HepG2 (cell line): ENCODE measurements around the gene CIART. TPM values are rescaled to one million over a fixed set of nuclear protein-coding genes. Genes with fewer than 3 reads are reported as not detected.

ENCODE experiments used
- CREB1 ChIP-seq, 2 experiments: fragments of 450-650 bp in 1 of 2; IDR thresholded peaks; 2 replicates each; pipeline ENCODE4 v1.6.1; 2016 to 2017; ENCODE audit warnings: control low read depth in 1 of 2, mild to moderate bottlenecking in 1 of 2, missing compliant biosample characterization in 1 of 2, missing genetic modification characterization in 1 of 2
- GABPA ChIP-seq, 2 experiments: IDR thresholded peaks; 2 replicates each; pipeline ENCODE4 v1.6.1; 2011 to 2016; ENCODE audit warnings: low read depth in 2 of 2, low read length in 1 of 2, missing biosample characterization in 1 of 2, missing genetic modification characterization in 1 of 2
- JARID2 ChIP-seq: sonication (generic); formaldehyde crosslinking; IDR thresholded peaks from 2 replicates; pipeline ENCODE4 v1.8.1; 2023; ENCODE audit warnings: missing genetic modification reagents, inconsistent platforms; ENCODE audit not compliant: insufficient replicate concordance
- JUND ChIP-seq: sonication (generic); formaldehyde crosslinking; IDR thresholded peaks from 2 replicates; pipeline ENCODE4 v1.8.0; 2022; ENCODE audit warnings: mild to moderate bottlenecking, missing genetic modification reagents
- MED13 ChIP-seq: sonication (generic); formaldehyde crosslinking; IDR thresholded peaks from 2 replicates; pipeline ENCODE4 v1.5.0; 2020; ENCODE audit warnings: missing genetic modification reagents
- PHB2 ChIP-seq: fragments of 450-650 bp; IDR thresholded peaks from 2 replicates; pipeline ENCODE4 v1.6.1; 2018; ENCODE audit not compliant: partially characterized antibody
- ZMYM2 ChIP-seq: sonication (generic); formaldehyde crosslinking; IDR thresholded peaks from 2 replicates; pipeline ENCODE4 v1.8.0; 2022; ENCODE audit warnings: mild to moderate bottlenecking, missing genetic modification reagents
- ZNF142 ChIP-seq: sonication (generic); formaldehyde crosslinking; IDR thresholded peaks from 2 replicates; pipeline ENCODE4 v1.4.0; 2020; ENCODE audit warnings: missing genetic modification reagents
- ZNF572 ChIP-seq: sonication (generic); formaldehyde crosslinking; IDR thresholded peaks from 2 replicates; pipeline ENCODE4 v1.5.1; 2020; ENCODE audit warnings: mild to moderate bottlenecking, missing genetic modification reagents
- ZNF768 ChIP-seq: sonication (generic); formaldehyde crosslinking; IDR thresholded peaks from 2 replicates; pipeline ENCODE4 v1.4.0; 2020; ENCODE audit warnings: missing genetic modification reagents
- polyA plus RNA-seq, 8 experiments: library from polyadenylated mRNA; depleted of rRNA in 3 of 8; stranded (reverse) in 7 of 8; unstranded in 1 of 8; fragments of >200 nt; fragmentation: Illumina TruSeq in 4 of 8; extraction: Trizol in 4 of 8; gene quantifications; 2 replicates each; pipeline versions ENCODE4 v1.2.1 to v1.2.3, GENCODE V29; 2011 to 2016; ENCODE audit warnings: low read depth in 4 of 8, missing spikeins in 1 of 8, mixed read lengths in 1 of 8; ENCODE audit not compliant: insufficient read depth in 1 of 8
- total RNA-seq, 5 experiments: library from RNA; depleted of rRNA; stranded (reverse); fragments of >200 nt; fragmentation: Illumina TruSeq; extraction: Trizol; gene quantifications; 2 replicates each; pipeline ENCODE4 v1.2.3, GENCODE V29; 2016; ENCODE audit warnings: low read depth in 1 of 5
- TF ChIP-seq, protein P1 (sequence below): sonication (generic); formaldehyde crosslinking; IDR thresholded peaks from 2 replicates; pipeline ENCODE4 v1.4.0; 2020; ENCODE audit warnings: mild to moderate bottlenecking, missing genetic modification reagents
- TF ChIP-seq, protein P2 (sequence below): IDR thresholded peaks from 2 replicates; pipeline ENCODE4 v1.6.1; 2012; ENCODE audit warnings: low read depth, low read length, improper control_type of control experiment

The CIART gene
- total and polyA plus RNA-seq, 2 of the 13 experiments (the other 11 are each of a cell fraction or from before 2014, with no cell fraction given) = 0.58 TPM; not detected in 1

DNA sequence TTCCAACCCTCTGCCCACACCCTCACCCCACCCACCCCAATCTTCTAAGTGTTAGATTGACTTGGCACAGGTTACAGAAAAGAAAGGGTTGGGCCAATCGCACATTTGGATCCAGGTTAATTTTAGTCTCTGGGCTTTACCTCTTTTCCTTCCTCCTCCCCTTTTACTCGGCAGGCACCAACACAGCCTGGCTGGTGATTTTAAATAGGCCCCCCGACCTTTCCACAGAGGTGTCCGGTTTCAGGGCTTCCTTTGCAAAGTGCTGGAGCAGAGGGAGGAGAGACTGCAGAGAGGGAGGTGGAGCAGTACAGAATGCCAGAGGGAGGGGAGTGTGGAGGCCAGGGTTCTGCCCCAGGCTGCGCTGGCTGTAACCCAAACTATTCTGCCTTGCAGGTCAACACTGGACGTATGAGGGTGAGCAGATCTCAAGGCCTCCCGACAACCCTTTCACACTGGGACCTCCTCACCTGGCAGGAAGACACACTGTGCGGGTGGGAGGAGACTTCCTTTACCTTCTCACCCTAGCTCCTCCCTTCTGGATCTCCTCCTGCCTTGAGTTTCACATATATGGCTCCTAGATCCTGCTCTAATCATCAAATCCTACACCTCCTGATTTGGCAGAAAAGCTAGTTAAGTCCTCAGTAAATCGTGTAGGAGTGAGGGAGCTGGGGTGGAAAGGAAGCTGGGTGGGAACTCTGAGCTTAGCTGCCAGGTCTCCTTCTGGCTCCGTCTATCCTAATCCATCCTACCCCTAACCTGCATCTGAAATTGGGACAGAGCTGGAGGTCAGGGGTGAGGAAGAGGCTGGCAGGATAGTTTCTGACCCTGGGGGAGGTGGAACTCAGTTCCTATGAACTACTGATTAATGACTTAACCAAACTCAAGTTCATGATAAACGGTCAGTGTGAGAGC is 22.3 kb upstream of the CIART start (continued):
- TF ChIP-seq ZNF142 (CRISPR knock-in tag) (no peak), JUND (CRISPR knock-in tag) (no peak), ZNF572 (CRISPR knock-in tag) (no peak), PHB2 (no peak), JARID2 (CRISPR knock-in tag) (no peak), GABPA (IDR thresholded peaks at IDR 0.05; ENCODE audit: low read depth, low read length) (no peak), GABPA (CRISPR knock-in tag; IDR thresholded peaks at IDR 0.05; ENCODE audit: low read depth) (no peak), ZNF768 (CRISPR knock-in tag) (no peak), ZMYM2 (CRISPR knock-in tag) (no peak), CREB1 (IDR thresholded peaks at IDR 0.05) (no peak), CREB1 (CRISPR knock-in tag; IDR thresholded peaks at IDR 0.05) (no peak), MED13 (CRISPR knock-in tag) (no peak)
- TF ChIP-seq, protein P1, sequence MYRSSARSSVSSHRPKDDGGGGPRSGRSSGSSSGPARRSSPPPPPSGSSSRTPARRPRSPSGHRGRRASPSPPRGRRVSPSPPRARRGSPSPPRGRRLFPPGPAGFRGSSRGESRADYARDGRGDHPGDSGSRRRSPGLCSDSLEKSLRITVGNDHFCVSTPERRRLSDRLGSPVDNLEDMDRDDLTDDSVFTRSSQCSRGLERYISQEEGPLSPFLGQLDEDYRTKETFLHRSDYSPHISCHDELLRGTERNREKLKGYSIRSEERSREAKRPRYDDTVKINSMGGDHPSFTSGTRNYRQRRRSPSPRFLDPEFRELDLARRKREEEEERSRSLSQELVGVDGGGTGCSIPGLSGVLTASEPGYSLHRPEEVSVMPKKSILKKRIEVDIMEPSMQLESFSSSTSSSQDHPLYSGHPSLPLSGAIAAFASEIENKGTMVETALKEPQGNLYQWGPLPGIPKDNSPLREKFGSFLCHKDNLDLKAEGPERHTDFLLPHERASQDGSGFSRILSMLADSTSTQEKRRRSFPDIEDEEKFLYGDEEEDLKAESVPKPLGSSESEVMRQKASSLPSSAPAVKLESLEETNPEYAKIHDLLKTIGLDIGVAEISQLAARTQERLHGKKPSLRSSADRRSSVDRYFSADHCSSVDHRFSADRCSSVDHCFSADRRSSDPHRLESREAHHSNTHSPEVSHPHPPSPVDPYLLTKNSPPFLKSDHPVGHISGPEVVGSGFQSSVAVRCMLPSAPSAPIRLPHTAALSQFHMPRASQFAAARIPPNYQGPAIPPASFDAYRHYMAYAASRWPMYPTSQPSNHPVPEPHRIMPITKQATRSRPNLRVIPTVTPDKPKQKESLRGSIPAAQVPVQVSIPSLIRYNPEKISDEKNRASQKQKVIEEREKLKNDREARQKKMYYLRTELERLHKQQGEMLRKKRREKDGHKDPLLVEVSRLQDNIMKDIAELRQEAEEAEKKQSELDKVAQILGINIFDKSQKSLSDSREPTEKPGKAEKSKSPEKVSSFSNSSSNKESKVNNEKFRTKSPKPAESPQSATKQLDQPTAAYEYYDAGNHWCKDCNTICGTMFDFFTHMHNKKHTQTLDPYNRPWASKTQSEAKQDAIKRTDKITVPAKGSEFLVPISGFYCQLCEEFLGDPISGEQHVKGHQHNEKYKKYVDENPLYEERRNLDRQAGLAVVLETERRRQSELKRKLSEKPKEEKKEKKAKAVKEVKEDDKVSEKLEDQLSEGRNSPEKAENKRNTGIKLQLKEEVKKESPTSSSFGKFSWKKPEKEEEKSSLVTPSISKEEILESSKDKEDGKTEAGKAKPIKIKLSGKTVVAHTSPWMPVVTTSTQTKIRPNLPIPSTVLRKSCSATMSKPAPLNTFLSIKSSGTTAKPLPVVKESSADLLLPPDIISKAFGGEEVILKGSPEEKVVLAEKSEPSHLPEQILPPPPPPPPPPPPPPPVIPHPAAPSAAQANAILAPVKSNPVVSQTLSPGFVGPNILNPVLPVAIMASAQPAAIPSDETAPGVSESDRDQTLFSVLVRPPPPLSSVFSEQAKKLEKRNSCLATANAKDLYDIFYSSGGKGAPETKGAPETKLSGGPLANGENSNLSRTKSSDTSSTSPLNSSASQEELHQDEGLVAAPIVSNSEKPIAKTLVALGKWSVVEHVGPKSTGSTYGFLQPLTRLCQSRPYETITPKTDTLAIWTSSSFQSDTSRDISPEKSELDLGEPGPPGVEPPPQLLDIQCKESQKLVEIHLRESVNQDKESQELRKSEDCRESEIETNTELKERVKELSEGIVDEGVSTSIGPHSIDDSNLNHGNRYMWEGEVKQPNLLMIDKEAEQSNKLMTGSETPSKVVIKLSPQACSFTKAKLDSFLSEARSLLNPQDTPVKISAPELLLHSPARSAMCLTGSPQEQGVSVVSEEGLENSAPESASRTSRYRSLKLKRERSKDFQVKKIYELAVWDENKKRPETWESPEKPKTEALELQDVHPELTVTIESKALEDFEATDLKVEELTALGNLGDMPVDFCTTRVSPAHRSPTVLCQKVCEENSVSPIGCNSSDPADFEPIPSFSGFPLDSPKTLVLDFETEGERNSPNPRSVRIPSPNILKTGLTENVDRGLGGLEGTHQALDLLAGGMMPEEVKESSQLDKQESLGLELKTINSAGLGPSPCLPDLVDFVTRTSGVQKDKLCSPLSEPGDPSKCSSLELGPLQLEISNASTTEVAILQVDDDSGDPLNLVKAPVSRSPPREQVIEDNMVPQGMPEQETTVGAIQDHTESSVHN = no peak
- TF ChIP-seq, protein P2, sequence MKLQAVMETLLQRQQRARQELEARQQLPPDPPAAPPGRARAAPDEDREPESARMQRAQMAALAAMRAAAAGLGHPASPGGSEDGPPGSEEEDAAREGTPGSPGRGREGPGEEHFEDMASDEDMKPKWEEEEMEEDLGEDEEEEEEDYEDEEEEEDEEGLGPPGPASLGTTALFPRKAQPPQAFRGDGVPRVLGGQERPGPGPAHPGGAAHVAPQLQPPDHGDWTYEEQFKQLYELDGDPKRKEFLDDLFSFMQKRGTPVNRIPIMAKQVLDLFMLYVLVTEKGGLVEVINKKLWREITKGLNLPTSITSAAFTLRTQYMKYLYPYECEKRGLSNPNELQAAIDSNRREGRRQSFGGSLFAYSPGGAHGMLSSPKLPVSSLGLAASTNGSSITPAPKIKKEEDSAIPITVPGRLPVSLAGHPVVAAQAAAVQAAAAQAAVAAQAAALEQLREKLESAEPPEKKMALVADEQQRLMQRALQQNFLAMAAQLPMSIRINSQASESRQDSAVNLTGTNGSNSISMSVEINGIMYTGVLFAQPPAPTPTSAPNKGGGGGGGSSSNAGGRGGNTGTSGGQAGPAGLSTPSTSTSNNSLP = no peak
